Stimulated activated CD4-positive, alpha-beta T cell treated with anti-CD3 and anti-CD28 coated beads, TNF-alpha, amount 100 ng/mL, for 1 hour (primary cell): ENCODE measurements around the gene NRXN3.

Experiments
- DNase-seq, 3 donors: peaks; one replicate each; pipeline ENCODE4 v3.0.0-alpha.2; 2020; ENCODE audit warnings: low read depth in 3 of 3, low spot score in 1 of 3

The NRXN3 gene

DNA sequence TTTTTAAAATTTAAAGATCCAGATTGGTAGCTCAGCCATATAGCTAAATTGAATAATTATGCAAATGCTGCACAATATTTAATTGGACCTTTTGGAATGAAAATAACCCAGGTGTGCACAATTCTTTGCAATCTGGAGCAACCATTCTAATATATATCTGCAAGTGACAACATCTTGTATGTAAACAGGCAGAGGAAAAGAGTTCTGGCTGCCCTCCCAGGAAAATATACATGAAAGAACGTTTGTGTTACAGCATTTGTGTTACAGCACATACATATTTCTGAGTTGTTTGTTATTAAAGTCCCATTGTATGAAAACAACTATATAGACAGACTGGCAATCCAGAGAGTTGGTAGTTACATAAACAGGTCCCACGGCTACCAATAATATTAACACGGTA is 1663.6 kb downstream of the NRXN3 start:
- no peak for DNase-seq

DNA sequence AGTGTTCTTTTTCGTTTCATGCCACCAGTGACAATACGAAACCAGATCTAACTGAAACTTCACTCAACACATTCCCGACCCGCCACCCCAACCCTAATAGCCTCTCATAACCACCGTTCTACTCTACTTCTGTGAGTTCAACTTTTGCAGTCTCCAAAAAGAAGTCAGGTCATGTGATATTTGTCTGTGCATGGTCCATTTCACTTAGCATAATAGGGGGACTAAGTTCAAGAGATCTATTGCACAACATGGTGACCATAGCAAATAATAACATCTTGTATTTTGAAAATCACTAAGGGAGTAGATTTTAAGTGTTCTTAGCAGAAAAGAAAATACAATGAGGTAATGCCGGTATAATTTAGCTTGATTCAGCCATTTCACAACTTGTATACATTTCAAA is 1664.7 kb downstream of the NRXN3 start:
- DNase-seq, result no peak

DNA sequence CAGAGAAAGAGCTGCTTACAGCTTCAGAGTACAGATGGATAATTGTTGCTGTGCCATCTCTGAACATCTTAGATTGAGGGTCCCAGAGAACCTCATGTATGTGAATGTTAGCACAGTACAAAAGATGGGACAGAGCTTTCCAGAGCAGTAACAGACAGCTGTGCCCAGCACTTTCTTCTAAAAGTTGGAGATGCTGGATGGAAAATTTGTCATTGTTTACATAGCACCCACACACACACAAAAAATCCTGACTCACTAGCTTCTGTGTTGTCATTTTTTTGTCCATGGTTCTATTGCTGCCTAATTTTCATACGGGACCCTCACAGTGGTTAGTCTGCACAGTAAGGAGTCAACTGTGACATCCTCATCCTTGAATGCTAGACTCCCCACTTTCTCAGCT is 1666.4 kb downstream of the NRXN3 start:
- no peak for DNase-seq

DNA sequence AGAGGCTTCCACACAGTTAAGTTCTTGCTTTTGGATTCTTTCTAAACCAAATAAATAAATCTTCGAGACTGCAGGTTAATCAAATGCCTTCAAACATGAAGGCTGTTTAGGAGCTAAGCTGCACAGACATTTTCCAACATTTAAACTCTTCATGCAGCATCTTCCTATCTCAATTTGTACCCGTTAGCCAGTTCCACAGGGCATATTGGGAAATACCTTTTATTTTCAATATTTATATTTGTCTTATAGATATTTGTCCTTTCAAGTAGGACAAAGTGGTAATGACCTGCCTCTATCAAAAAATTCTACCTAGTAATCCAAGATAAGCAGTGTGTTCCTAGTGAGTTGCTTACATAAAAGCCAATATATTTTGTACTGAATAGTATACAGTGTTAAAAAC is 1667.5 kb downstream of the NRXN3 start:
- no peak for DNase-seq

DNA sequence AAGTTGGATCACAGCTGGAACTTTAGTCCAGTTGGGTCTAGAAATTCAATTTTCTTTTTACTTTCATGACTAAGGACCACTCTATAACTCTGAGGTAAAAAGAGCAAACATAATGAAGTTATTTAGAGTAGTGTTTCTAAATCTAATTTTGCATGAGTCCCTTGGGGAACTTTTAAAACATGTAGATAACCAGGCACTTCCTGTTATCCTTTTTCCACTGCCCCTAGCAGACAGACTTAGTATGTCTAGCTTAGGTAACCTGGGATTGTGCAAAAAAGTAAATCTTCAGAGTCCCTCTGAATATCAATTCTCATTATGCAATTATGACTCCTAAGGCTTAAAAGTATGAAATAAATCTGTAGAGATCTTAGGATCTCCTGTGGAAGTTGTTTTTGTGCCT is 1669.9 kb downstream of the NRXN3 start:
- DNase-seq, result no peak

DNA sequence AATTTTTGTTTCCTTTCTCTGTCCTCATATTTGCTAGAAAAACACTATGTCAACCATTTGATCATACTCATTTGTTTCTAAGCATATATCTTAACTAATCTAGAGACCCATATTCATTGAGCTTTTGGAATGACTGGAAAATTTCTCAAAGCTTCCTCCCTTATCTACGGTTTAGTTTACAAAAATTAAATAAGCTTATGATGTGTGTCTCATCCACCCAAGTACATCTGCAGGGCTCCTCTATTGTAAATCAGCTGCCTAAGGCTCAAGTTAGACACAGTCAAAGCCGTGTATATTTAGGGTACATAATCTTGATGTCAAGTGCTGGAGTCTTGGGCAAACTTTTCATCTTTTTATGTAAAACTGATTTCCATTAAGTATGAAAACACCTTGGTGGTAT is 1670.7 kb downstream of the NRXN3 start:
- no peak for DNase-seq

DNA sequence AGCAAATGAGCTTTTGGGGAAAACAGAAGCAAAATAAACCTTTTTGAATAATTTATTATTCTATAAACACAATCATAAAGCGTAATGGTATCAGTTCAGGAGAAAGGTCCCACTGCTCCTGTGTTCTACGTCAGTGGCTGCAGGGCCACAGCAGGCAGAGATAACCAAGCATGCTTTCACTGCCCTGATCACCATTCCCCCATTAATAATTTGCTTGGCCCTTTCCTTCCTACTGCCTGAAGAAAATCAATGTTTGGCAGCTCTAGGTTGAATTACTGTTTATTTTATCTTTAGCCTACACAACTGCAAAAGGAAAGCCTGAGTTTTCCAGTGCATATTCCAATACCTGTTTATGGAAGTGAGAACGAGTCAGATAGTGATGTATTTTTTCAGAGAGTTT is 1671.3 kb downstream of the NRXN3 start:
- no peak for DNase-seq

DNA sequence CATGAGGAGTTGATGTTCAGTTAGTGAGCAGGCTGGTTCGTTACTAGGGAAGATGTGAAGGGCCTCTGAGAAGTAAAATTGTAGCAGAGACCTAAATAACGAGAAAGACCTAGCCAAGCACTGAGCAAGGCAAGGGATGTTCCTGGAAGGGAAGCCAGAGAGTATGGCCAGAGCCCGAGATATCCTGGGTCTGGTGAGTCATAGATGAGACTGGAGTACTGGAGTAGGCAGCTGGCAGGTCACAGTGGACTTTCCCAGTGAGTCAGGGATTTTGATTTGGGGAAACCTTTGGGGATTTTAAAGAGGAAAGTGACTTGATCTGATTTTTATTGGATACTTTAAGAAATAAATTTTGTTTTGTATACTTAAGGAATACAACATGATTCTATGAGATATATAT is 1672.1 kb downstream of the NRXN3 start:
- no peak for DNase-seq

DNA sequence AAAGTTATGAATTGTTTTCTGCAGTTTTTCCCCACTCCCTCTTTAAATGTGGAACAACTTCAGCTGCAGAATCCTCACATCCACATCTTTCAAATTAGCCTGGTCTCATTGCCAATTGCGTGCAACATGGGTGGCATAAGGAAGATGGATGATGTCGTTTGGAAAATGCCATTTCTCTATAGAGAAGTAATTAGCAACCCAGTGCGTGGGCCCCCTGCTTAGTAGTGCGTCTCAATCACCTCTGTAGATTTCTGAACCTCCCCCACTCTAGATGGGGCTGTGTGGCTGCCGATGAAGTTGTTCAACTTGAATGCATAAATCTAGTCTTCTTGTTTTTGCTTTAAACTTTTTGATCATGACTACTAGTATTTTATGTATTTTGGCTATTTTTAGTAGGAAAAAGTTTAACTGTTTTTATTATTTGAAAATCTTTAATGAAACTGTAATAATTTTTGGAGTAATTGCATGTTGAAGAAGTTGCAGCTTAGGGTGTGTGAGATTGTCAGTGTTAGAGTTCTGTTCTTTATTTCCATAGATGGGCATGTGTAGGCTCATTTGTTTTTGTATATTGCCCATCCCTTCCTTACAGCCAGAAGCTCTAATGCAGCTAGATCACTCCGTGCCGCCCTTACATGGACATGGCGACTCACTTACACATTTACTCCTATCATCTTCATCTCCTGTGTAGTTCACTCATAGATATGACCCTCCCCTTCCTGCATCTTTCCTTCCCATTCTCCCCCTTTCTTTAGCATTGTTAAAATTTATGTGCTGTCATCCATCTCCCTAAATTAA is 1683.0 kb downstream of the NRXN3 start:
- no peak for DNase-seq

DNA sequence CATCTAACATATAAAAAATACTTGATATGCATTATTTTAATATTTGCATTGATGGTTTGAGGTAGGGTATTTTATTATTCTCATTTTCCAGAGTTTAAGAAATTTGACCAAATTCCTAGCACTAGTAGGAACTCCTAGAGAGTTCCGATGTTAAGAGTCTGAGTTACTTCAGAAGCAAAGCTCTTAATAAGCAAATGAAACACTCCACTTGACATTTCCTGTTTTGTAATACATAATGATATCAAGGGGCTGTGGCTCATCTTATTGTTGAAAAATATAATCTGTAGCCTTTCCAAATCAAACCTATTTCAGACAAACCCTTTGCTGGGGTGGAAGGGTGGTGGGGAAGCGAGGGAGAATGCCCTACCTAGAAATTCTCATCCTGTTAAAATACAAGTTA is 1685.6 kb downstream of the NRXN3 start:
- no peak for DNase-seq

DNA sequence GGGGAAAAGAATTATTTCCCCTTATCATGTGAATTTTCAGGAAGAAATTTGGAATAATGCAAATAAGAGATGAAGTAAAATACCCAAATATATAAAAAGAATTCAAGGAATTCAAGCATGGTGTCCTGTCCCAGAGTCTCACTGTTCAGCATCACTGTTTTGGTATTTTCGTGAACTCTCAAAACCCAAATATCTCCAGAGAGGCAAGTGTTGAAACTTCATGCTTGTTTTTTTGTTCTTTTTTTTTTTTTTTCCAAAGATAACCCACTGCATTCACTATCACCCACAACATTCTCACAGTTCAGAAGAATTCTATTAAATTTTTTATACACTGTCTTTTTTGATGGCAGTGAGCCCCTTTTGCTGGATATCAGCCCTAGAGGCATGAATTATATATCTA is 1686.2 kb downstream of the NRXN3 start:
- no peak for DNase-seq

DNA sequence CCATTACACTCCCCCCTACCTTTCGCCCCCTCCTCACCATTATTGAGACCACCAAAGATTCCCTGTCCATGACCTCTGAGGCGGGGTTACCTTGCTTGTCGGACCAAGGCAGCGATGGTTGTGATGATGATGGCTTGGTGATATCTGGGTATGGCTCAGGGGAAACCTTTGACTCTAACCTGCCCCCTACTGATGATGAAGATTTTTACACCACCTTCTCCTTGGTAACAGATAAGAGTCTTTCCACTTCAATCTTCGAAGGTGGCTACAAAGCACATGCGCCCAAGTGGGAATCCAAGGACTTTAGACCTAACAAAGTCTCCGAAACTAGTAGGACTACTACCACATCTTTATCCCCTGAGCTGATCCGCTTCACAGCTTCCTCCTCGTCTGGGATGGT is 1690.9 kb downstream of the NRXN3 start:
- no peak for DNase-seq

DNA sequence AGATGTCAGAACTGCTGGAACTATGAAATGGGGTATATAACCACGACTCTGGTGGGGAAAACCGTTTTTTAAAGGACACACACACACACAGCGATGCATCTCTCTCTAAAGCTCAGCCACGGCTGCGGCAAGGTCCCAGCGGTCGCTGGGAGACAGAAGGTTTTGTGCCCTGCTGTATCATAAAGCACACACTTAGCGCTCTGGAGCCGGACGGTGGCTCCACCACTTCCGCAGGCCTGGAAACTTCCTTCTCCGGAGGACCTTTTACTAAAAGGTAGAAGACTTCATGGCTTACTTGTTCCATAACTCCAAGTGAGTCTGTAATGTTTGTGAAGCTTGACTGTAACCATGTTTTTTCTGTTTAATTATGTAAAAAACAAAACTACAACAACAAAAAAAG is 1691.9 kb downstream of the NRXN3 start:
- no peak for DNase-seq

DNA sequence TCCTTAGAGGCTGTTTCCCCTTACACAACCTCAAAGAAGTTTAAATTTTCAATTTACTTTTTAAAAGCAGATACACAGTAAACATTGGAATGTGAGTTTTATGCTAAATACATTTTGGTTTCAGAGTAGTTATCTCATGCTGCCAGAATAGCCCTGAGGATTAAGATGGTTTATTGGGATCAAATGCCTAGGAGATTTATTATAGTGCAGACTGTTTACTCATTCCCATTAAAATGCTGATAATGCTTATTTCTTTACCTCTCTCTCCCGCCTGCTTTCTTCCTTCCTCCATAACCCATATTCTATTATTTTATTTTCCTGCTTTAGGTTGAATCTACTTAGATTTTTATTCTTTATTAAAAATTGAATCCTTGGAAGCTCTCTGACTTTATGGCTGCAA is 1701.0 kb downstream of the NRXN3 start:
- no peak for DNase-seq

DNA sequence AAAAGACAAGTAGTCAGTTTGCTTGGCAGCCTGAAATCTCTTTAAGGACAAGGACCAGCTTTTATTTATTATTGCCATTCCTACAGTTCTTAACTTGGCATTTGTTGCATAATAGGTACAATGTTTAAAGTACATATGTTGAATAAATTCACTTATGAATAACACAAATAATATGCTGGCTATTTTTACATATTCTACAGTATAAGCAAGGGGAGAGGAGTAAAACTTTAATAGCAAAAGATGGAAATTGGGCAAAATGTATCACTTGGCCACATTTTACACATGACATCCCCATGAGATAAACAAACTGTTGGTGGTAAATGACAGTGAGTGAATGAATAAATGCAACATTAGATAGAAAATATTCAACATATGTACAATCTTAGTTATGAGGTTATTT is 1708.1 kb downstream of the NRXN3 start:
- DNase-seq, result no peak

DNA sequence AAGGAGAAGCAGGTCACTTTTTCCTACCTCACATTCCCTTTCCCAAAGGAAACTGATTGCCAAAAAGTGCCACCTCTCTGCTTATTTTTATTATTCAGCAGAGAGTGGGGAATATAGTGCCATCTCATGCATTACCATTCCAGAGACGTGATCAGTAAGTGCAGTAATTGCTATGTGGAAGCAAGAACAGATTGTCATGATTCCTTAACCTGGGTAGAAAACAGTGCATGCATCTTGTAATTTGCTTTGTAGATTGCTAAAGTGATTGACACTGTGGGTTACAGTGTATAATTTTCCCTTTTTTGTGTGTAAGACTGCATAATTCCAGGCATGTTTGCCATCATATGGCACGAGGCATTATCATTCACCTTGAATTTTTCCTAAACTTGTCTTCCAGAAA is 1708.6 kb downstream of the NRXN3 start:
- no peak for DNase-seq

DNA sequence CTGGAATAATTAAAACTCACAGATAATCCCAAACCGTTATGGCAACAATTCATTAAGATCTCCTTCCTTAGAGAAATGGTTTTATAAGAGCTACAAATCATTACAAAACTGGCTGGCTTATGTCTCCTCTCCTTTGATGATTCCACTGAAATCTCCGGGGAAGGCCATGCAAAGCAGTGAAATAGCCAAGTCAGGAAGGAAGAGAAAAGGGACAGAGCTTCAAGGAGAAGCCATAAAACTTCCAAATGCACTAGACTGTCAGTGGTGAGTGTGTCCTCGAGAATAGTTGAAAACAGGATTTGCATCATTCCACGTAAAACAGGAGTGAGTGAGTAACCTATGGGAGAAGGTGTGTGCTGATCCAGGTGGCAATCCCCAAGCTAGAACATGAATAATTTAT is 1711.1 kb downstream of the NRXN3 start:
- no peak for DNase-seq

DNA sequence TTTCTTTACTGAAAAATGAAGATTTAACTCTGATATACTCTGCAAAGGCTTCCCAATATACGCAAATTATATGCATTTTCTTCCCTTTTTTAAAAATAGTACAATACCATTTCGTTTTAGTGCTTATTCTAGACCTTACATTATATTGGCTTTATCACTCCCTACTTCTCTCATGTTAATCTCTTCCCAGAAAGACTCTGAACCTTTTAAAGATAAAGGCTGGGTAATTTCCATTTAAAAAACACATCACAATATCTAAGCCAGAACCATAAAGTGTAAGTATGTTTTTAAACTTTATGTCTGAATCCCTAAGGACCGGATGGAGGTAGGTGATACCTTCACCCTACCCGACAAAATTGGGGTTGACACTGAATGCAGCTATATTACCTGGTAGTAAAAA is 1720.4 kb downstream of the NRXN3 start:
- DNase-seq, result no peak

DNA sequence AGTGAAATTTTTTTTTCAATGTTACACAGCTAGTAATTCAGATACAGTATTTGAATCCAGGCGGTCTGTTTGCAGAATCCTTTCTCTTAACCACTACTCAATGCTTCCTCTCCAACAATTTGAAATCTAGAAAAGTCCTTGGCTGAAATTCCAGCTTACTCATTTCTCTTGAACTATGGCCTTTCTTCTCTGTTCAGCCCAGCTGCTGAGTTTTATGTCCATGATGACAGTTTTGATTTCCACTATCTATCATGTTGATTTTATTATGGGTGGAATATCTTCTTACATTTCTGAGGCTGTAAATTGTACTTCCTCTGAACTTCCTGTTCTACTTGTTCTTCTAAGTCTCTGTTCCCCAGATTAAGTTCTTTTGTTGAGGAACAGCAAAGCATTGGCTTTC is 1725.8 kb downstream of the NRXN3 start:
- DNase-seq, result no peak

DNA sequence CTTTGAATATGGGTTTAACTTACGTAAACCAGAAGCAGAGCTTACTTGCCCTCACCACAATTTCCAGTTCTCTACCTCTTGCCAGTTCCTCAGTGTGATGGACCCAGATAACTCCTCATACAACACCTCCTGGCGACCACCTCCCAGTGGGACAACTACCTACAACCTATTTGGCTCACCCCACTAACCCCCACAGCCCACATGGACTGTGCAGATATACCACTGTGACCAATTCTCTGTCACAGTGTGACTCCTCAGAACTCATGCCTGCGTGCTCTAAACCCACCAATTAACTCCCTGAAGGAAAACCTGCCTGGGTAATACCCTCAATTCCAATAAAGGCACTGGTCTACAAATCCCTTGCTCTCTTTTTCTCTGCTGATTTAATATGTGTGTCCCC is 1729.4 kb downstream of the NRXN3 start:
- DNase-seq, result no peak

DNA sequence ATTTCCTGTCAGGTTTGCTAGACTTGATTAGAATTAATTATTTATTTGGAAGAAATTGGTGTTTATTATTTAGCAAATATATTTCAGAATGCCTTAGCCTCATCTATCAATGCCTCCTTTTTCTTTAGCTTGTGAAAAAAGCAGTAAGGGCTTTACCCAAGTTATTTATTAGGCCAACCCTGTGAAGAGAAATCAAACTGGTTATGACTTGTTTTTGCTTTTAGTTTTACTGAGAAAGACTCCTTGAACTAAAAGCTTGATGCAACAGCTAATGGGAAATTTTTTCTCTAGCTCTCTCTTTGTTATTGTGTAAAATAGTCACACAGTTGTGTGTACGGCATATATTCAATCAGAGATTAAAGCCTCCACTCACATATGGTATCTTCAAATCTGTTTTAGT is 1734.3 kb downstream of the NRXN3 start:
- no peak for DNase-seq

DNA sequence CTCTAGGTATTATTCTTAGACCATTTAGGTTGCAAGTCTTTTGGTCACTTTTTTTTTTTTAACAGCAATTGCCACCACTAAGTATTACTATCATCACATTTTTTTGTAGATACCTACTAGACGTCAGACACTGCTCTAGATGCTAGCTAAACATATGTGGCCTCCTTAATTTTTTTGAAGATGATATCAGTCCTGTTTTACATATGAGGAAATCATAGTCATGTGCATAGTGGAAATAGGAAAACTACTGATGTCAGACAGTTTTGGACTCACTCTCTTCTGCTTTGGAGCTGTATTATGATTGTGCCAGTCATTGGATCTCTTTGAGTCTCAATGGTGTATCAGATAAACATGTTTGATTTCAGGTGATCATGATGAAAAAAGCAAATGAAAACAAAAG is 1736.8 kb downstream of the NRXN3 start:
- DNase-seq, result no peak

DNA sequence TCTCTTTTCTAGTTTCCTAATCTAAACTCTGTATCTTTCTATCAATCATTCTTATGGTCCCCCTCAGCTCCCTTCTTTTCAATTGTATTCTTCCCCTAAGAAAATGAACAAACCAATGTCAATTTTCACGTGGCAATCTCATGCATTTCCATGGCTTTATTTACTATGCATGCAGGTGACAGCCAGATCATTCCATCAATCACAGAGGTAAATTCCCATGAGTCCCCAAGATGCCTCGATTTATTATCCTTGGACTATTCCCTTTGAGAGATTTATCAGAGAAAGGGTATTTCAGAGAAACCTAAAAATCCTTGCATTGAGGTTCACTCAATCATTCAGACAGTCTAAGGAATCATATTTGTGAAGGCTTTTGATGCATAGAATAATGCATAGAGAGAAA is 1739.9 kb downstream of the NRXN3 start:
- DNase-seq, result no peak

DNA sequence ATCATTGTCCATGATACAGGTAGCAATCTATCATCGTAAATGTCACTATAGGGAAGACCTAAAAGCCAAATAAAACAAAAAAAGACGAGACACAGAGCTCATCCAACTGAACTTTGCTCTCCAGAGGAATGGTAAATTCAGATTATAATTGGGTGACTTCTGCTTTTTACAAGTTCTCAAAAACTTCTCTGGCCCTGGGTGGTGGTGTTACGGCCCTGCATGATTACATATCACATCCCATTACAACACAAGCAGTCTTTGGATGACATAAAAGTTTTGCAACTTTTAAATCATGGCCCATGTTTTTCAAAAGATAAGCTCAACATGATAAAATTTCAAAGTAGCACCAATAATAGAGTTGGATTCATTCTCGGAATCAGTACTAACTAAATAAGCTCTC is 1741.6 kb downstream of the NRXN3 start:
- DNase-seq, result no peak
